GM12892 (cell line): ENCODE results near the gene GHR.

ENCODE experiments used
- POLR2A ChIP-seq: IDR thresholded peaks from 2 replicates; pipeline ENCODE4 v1.6.1; 2011; ENCODE audit warnings: low read depth, low read length, control low read depth
- POLR2AphosphoS5 ChIP-seq: IDR thresholded peaks from 2 replicates; pipeline ENCODE4 v1.6.1; 2011; ENCODE audit warnings: low read depth, low read length, control low read depth

- no peak for TF ChIP-seq POLR2AphosphoS5
- TF ChIP-seq POLR2A: no peak; the same call in 1 of the 2 replicates
Observed at GRCh38 chr5:42756606-42757601, 333.7 kb downstream of the GHR start, which contains the start of gene CCDC152.
